HCT116 (cell line): ENCODE measurements around the gene CPSF2. TPM values are rescaled to one million over a fixed set of nuclear protein-coding genes. Genes with fewer than 3 reads are reported as not detected.

ENCODE experiments used
- ATAC-seq: fragments of 200-7000 bp; cut with Tn5 transposase; 2 replicates; pipeline ENCODE4 v1.9.1; 2020; ENCODE audit warnings: mild to moderate bottlenecking, moderate library complexity
- BruUV-seq: library from RNA; stranded (reverse); fragments of 400-500 nt; replicated peaks from 2 replicates; lab custom pipeline; 2021; lab: Mats Ljungman, UMichigan
- CTCF ChIA-PET: fragments of 300-600 bp; sonication (Branson Sonifier 250); formaldehyde crosslinking; loops from one replicate; lab custom pipeline; 2021; ENCODE audit warnings: antibody characterized with exemption; lab: Charles Lee
- POLR2A ChIA-PET: fragments of 300-600, 350-600 bp; sonication (Branson Sonifier 250); formaldehyde crosslinking; loops from one replicate; lab custom pipeline; 2021; ENCODE audit warnings: antibody characterized with exemption; lab: Charles Lee
- RAD21 ChIA-PET, 2 experiments: fragments of 300-600 bp; sonication (Branson Sonifier 250); formaldehyde crosslinking; loops; one replicate each; lab custom pipeline; 2023; ENCODE audit warnings: low total read pairs in 2 of 2; ENCODE audit not compliant: uncharacterized antibody in 2 of 2, unreplicated experiment in 2 of 2, low non-redundant PET in 1 of 2; lab: Charles Lee
- DNase-seq: peaks from one replicate; pipeline ENCODE4 v3.0.0-alpha.2; 2010; ENCODE audit warnings: low read depth, low spot score
- H2AFZ ChIP-seq: fragments of 200-600 bp; shearing (Covaris generic), sonication (generic); 2 replicates; pipeline ENCODE4 v1.6.1; 2017; ENCODE audit warnings: low read depth, mixed run types, mixed read lengths, antibody characterized with exemption, low read length; ENCODE audit not compliant: poor library complexity, severe bottlenecking
- H3K27ac ChIP-seq: 2 replicates; pipeline ENCODE4 v1.5.1; 2012; ENCODE audit warnings: low read depth, low read length
- H3K27me3 ChIP-seq: fragments of 200-600 bp; sonication (generic); 2 replicates; pipeline ENCODE4 v1.6.1; 2016; ENCODE audit warnings: mixed run types, low read length, mixed read lengths; ENCODE audit not compliant: insufficient read depth
- H3K36me3 ChIP-seq, 2 experiments: fragments of 200-500 bp in 1 of 2; fragments of 200-600 bp in 1 of 2; sonication (Bioruptor generic) in 1 of 2; sonication (generic) in 1 of 2; 2 replicates each; pipeline versions ENCODE4 v1.5.1 to v1.6.1; 2014 to 2016; ENCODE audit warnings: low read length in 2 of 2, inconsistent platforms in 1 of 2, mixed read lengths in 1 of 2, mixed run types in 1 of 2; ENCODE audit not compliant: insufficient read depth in 2 of 2, control insufficient read depth in 1 of 2
- H3K4me1 ChIP-seq, 2 experiments: fragments of 200-600 bp in 1 of 2; sonication (generic) in 1 of 2; 2 replicates each; pipeline versions ENCODE4 v1.5.1 to v1.6.1; 2012 to 2017; ENCODE audit warnings: low read length in 2 of 2, inconsistent platforms in 1 of 2, mild to moderate bottlenecking in 1 of 2, mixed read lengths in 1 of 2, mixed run types in 1 of 2, moderate library complexity in 1 of 2; ENCODE audit not compliant: insufficient read depth in 2 of 2, control insufficient read depth in 1 of 2
- H3K4me2 ChIP-seq: fragments of 200-600 bp; sonication (generic); 2 replicates; pipeline ENCODE4 v1.6.1; 2017; ENCODE audit warnings: mixed run types, low read length, mixed read lengths
- H3K4me3 ChIP-seq, 2 experiments: fragments of 200-600 bp in 1 of 2; sonication (generic) in 1 of 2; replicated peaks in 1 of 2; 2 replicates each; pipeline ENCODE4 v1.5.1; 2011 to 2016; ENCODE audit warnings: low read length in 2 of 2, control low read depth in 1 of 2, low read depth in 1 of 2, mild to moderate bottlenecking in 1 of 2, mixed read lengths in 1 of 2, mixed run types in 1 of 2
- H3K79me2 ChIP-seq: fragments of 200-600 bp; sonication (generic); 2 replicates; pipeline ENCODE4 v1.6.1; 2017; ENCODE audit warnings: mild to moderate bottlenecking, mixed run types, low read length, moderate library complexity, mixed read lengths; ENCODE audit not compliant: insufficient read depth
- H3K9ac ChIP-seq: fragments of 200-600 bp; sonication (generic); 2 replicates; pipeline ENCODE4 v1.6.1; 2016; ENCODE audit warnings: low read length, mixed read lengths
- H3K9me2 ChIP-seq: fragments of 200-600 bp; sonication (generic), shearing (Covaris generic); 2 replicates; pipeline ENCODE4 v1.6.1; 2017; ENCODE audit warnings: mixed run types, mild to moderate bottlenecking, moderate library complexity; ENCODE audit not compliant: insufficient read depth
- H3K9me3 ChIP-seq, 2 experiments: fragments of 200-500 bp in 1 of 2; fragments of 200-600 bp in 1 of 2; sonication (Bioruptor generic) in 1 of 2; sonication (generic) in 1 of 2; 2 replicates each; pipeline ENCODE4 v1.6.1; 2014 to 2017; ENCODE audit warnings: low read length in 2 of 2, mixed read lengths in 2 of 2, inconsistent platforms in 1 of 2, low read depth in 1 of 2, mild to moderate bottlenecking in 1 of 2, mixed run types in 1 of 2, moderate library complexity in 1 of 2; ENCODE audit not compliant: control insufficient read depth in 1 of 2, insufficient read depth in 1 of 2
- H4K20me1 ChIP-seq: fragments of 200-600 bp; sonication (generic), shearing (Covaris generic); 2 replicates; pipeline ENCODE4 v1.6.1; 2017; ENCODE audit warnings: mixed run types, mild to moderate bottlenecking, moderate library complexity; ENCODE audit not compliant: insufficient read depth
- CEBPB ChIP-seq: IDR thresholded peaks from 2 replicates; pipeline ENCODE4 v1.6.1; 2012; ENCODE audit warnings: low read depth
- FOSL1 ChIP-seq: IDR thresholded peaks from 2 replicates; pipeline ENCODE4 v1.6.1; 2012; ENCODE audit warnings: low read depth
- POLR2AphosphoS5 ChIP-seq: IDR thresholded peaks from 2 replicates; pipeline ENCODE4 v1.6.1; 2011; ENCODE audit warnings: mild to moderate bottlenecking, low read depth, low read length, moderate library complexity
- SIN3A ChIP-seq: IDR thresholded peaks from 2 replicates; pipeline ENCODE4 v1.6.1; 2012; ENCODE audit warnings: low read depth
- SRF ChIP-seq: IDR thresholded peaks from 2 replicates; pipeline ENCODE4 v1.6.1; 2012; ENCODE audit warnings: low read depth
- intact Hi-C: fragments of 100-400 bp; cut with micrococcal nuclease; formaldehyde crosslinking; loops from 2 replicates; pipeline ENCODE4 v1.10.0; 2022
- total RNA-seq: library from RNA; stranded (reverse); gene quantifications from one replicate; pipeline ENCODE4 v1.2.1, GENCODE V29; 2021; ENCODE audit not compliant: unreplicated experiment
- TF ChIP-seq, protein P1 (sequence below): IDR thresholded peaks from 2 replicates; pipeline ENCODE4 v1.6.1; 2012
- TF ChIP-seq, protein P2 (sequence below), 3 experiments: fragments of 200-600 bp in 1 of 3; sonication (generic) in 1 of 3; IDR thresholded peaks in 2 of 3; conservative IDR thresholded peaks in 1 of 3; 2 replicates each; pipeline ENCODE4 v1.5.1; 2012 to 2017; ENCODE audit warnings: low read depth in 2 of 3, low read length in 2 of 3, antibody characterized with exemption in 1 of 3, borderline replicate concordance in 1 of 3, control low read depth in 1 of 3, mild to moderate bottlenecking in 1 of 3, mixed read lengths in 1 of 3, mixed run types in 1 of 3, moderate library complexity in 1 of 3; ENCODE audit not compliant: insufficient read depth in 1 of 3
- TF ChIP-seq, protein P3 (sequence below): IDR thresholded peaks from 2 replicates; pipeline ENCODE4 v1.6.1; 2012

The CPSF2 gene
- total RNA-seq, 1 experiment from 2014 or later: 77.0 TPM

DNA sequence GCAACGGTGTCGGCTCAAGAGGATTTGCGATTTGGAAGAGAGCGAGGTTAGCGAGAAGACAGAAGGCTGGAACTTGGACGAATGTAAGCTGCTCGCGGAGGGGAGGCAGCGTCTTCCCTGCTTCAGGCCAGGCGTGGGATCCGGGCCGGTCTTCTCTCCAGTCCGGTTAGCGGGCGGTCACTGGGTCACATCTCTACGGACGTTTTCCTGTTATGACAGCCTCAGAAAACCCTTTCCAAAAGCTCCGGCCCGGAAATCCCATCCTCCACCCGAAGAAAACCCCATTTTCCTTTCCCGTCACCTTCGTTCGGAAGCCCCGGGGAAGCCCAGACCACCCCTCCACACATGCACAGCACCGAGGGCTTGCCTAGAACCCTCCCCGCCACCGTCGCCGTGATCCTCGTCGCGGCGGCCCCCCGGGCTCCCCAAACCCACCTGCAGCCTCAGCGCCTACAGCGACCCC lies 531 bp upstream of the CPSF2 start:
- Histone ChIP-seq H3K4me3 (peak overlapping the region; percentile 88 to 96), H3K27ac (peak overlapping the region; percentile 88), H3K9me2 (no peaks in the 10 kb centered on the region), H4K20me1 (no peaks in the 10 kb centered on the region), H2AFZ (peak overlapping the region; percentile 90), H3K4me2 (peak overlapping the region; percentile 83), H3K36me3 (peaks cover 0 to 3% of the 10 kb centered on the region in 2 experiments; a peak in 2 of 4 replicates), H3K9ac (peak overlapping the region; percentile 95), H3K27me3 (no peaks in the 10 kb centered on the region), H3K79me2 (peaks cover 51% of the 10 kb centered on the region), H3K9me3 (no peaks in the 10 kb centered on the region), H3K4me1 (peaks cover 0 to 8% of the 10 kb centered on the region in 2 experiments; a peak in 2 of 4 replicates)
- ATAC-seq (peak; percentile 46), DNase-seq (no peak)
- TF ChIP-seq SIN3A (0 out of 2 replicates have a peak, but pooled peaks have one; percentile 21), POLR2AphosphoS5 (peak; percentile 88; the same call in 1 of the 2 replicates), FOSL1 (no peak), CEBPB (no peak), SRF (no peak)
- TF ChIP-seq, protein P1, sequence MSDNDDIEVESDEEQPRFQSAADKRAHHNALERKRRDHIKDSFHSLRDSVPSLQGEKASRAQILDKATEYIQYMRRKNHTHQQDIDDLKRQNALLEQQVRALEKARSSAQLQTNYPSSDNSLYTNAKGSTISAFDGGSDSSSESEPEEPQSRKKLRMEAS: no peak
- TF ChIP-seq, protein P2, sequence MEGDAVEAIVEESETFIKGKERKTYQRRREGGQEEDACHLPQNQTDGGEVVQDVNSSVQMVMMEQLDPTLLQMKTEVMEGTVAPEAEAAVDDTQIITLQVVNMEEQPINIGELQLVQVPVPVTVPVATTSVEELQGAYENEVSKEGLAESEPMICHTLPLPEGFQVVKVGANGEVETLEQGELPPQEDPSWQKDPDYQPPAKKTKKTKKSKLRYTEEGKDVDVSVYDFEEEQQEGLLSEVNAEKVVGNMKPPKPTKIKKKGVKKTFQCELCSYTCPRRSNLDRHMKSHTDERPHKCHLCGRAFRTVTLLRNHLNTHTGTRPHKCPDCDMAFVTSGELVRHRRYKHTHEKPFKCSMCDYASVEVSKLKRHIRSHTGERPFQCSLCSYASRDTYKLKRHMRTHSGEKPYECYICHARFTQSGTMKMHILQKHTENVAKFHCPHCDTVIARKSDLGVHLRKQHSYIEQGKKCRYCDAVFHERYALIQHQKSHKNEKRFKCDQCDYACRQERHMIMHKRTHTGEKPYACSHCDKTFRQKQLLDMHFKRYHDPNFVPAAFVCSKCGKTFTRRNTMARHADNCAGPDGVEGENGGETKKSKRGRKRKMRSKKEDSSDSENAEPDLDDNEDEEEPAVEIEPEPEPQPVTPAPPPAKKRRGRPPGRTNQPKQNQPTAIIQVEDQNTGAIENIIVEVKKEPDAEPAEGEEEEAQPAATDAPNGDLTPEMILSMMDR (IDR thresholded peaks at IDR 0.05 in 2 of 3, conservative IDR thresholded peaks at IDR 0.05 in 1 of 3; ENCODE audit: borderline replicate concordance in 1 of 3, insufficient read depth in 1 of 3, low read depth in 2 of 3, low read length in 2 of 3): no peak
- TF ChIP-seq, protein P3, sequence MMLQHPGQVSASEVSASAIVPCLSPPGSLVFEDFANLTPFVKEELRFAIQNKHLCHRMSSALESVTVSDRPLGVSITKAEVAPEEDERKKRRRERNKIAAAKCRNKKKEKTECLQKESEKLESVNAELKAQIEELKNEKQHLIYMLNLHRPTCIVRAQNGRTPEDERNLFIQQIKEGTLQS: no peak
- BruUV-seq: TSS peak; percentile 84
- POLR2A ChIA-PET: interaction anchor here (0.6 to 3.2 kb wide), 3 partner anchors 12 to 18 kb away, joined by 3 to 21 read pairs (median 4); partner anchors contain the start of gene ATXN3
- RAD21 ChIA-PET: interaction anchor here in 1 of 2 experiments (1.3 kb wide), 1 partner anchor 231 kb away, joined by 3 read pairs; no protein-coding TSS in a partner anchor
- CTCF ChIA-PET: interaction anchor here (1.1 to 9.6 kb wide), 2 partner anchors 14 kb away, joined by 4 to 77 read pairs; partner anchors contain the start of gene ATXN3
- intact Hi-C loops: no loop called here
